H9 (cell line): ENCODE data around the gene ELAVL4. TPM values are rescaled to one million over a fixed set of nuclear protein-coding genes. Genes with fewer than 3 reads are reported as not detected.

Experiments used
- DNase-seq: peaks from one replicate; pipeline ENCODE4 v3.0.0-alpha.2; 2017
- H2AFZ ChIP-seq: one replicate; pipeline ENCODE4 v1.6.1; 2013; ENCODE audit warnings: mild to moderate bottlenecking, low read length, control low read depth, moderate library complexity
- H2AK5ac ChIP-seq: 2 replicates; pipeline ENCODE4 v1.6.1; 2013; ENCODE audit warnings: low read length, control low read depth, mixed read lengths; ENCODE audit not compliant: insufficient read length
- H2BK120ac ChIP-seq: one replicate; pipeline ENCODE4 v1.6.1; 2013; ENCODE audit warnings: low read depth, mild to moderate bottlenecking, low read length, control low read depth, inconsistent platforms; ENCODE audit not compliant: poor library complexity, severe bottlenecking
- H2BK12ac ChIP-seq: 2 replicates; pipeline ENCODE4 v1.6.1; 2013; ENCODE audit warnings: low read length, control low read depth, mixed read lengths, low read depth; ENCODE audit not compliant: insufficient read length
- H2BK15ac ChIP-seq: 2 replicates; pipeline ENCODE4 v1.6.1; 2013; ENCODE audit warnings: low read depth, low read length, control low read depth
- H2BK20ac ChIP-seq: one replicate; pipeline ENCODE4 v1.6.1; 2013; ENCODE audit warnings: low read depth, mild to moderate bottlenecking, low read length, control low read depth, inconsistent platforms; ENCODE audit not compliant: poor library complexity, severe bottlenecking
- H2BK5ac ChIP-seq: 2 replicates; pipeline ENCODE4 v1.6.1; 2013; ENCODE audit warnings: low read length, control low read depth, mixed read lengths; ENCODE audit not compliant: insufficient read length
- H3K14ac ChIP-seq: 2 replicates; pipeline ENCODE4 v1.6.1; 2013; ENCODE audit warnings: low read length, control low read depth; ENCODE audit not compliant: insufficient read depth
- H3K18ac ChIP-seq: 2 replicates; pipeline ENCODE4 v1.6.1; 2013; ENCODE audit warnings: low read depth, mild to moderate bottlenecking, mixed read lengths, low read length, control low read depth; ENCODE audit not compliant: insufficient read length
- H3K23ac ChIP-seq: 2 replicates; pipeline ENCODE4 v1.6.1; 2013; ENCODE audit warnings: low read length, control low read depth, mixed read lengths, low read depth; ENCODE audit not compliant: insufficient read length
- H3K23me2 ChIP-seq: 2 replicates; pipeline ENCODE4 v1.6.1; 2013; ENCODE audit warnings: low read depth, mild to moderate bottlenecking, mixed read lengths, low read length, control low read depth; ENCODE audit not compliant: insufficient read length, poor library complexity, severe bottlenecking
- H3K27ac ChIP-seq: 2 replicates; pipeline ENCODE4 v1.5.1; 2013; ENCODE audit warnings: low read length, control low read depth, mixed read lengths, low read depth; ENCODE audit not compliant: insufficient read length
- H3K27me3 ChIP-seq: 2 replicates; pipeline ENCODE4 v1.6.1; 2013; ENCODE audit warnings: low read length, control low read depth, inconsistent platforms; ENCODE audit not compliant: insufficient read depth
- H3K4ac ChIP-seq: 2 replicates; pipeline ENCODE4 v1.6.1; 2013; ENCODE audit warnings: low read depth, mild to moderate bottlenecking, control low read depth, inconsistent platforms, low read length, moderate library complexity
- H3K4me1 ChIP-seq: 2 replicates; pipeline ENCODE4 v1.6.1; 2013; ENCODE audit warnings: low read length, control low read depth, inconsistent platforms; ENCODE audit not compliant: insufficient read depth
- H3K4me2 ChIP-seq: 2 replicates; pipeline ENCODE4 v1.6.1; 2013; ENCODE audit warnings: low read length, control low read depth, mixed read lengths; ENCODE audit not compliant: insufficient read length, insufficient read depth
- H3K56ac ChIP-seq: 2 replicates; pipeline ENCODE4 v1.6.1; 2013; ENCODE audit warnings: low read depth, mild to moderate bottlenecking, mixed read lengths, low read length, control low read depth; ENCODE audit not compliant: insufficient read length
- H3K79me1 ChIP-seq: 2 replicates; pipeline ENCODE4 v1.6.1; 2013; ENCODE audit warnings: low read depth, mild to moderate bottlenecking, moderate library complexity, low read length, control low read depth, inconsistent platforms; ENCODE audit not compliant: insufficient read depth, poor library complexity, severe bottlenecking
- H3K79me2 ChIP-seq: 2 replicates; pipeline ENCODE4 v1.6.1; 2013; ENCODE audit warnings: low read length, control low read depth, inconsistent platforms; ENCODE audit not compliant: insufficient read depth
- H3K9ac ChIP-seq: 2 replicates; pipeline ENCODE4 v1.6.1; 2013; ENCODE audit warnings: low read length, control low read depth, mixed read lengths; ENCODE audit not compliant: insufficient read length; ENCODE audit errors: extremely low read depth
- H3K9me3 ChIP-seq: one replicate; pipeline ENCODE4 v1.6.1; 2013; ENCODE audit warnings: low read depth, low read length, inconsistent platforms; ENCODE audit not compliant: control insufficient read depth
- H3T11ph ChIP-seq: one replicate; pipeline ENCODE4 v1.6.1; 2013; ENCODE audit warnings: mild to moderate bottlenecking, low read length, control low read depth, inconsistent platforms
- H4K20me1 ChIP-seq: one replicate; pipeline ENCODE4 v1.6.1; 2013; ENCODE audit not compliant: control insufficient read depth, insufficient read length, insufficient read depth
- H4K5ac ChIP-seq: 2 replicates; pipeline ENCODE4 v1.6.1; 2013; ENCODE audit warnings: low read depth, mild to moderate bottlenecking, mixed read lengths, low read length, control low read depth; ENCODE audit not compliant: insufficient read length
- H4K8ac ChIP-seq: replicated peaks from 2 replicates; pipeline ENCODE4 v1.6.1; 2013; ENCODE audit warnings: low read length, control low read depth, mixed read lengths, low read depth; ENCODE audit not compliant: insufficient read length
- H4K91ac ChIP-seq: 2 replicates; pipeline ENCODE4 v1.6.1; 2013; ENCODE audit warnings: low read depth, mild to moderate bottlenecking, moderate library complexity, mixed read lengths, low read length, control low read depth; ENCODE audit not compliant: insufficient read length
- H3K27ac Mint-ChIP-seq, 3 experiments: 2 replicates in 2 of 3; 3 replicates in 1 of 3; pipeline ENCODE4 v1.8.0; 2020 to 2021; ENCODE audit warnings: mixed read lengths in 3 of 3, mild to moderate bottlenecking in 1 of 3, moderate library complexity in 1 of 3
- H3K27me3 Mint-ChIP-seq: 2 replicates; pipeline ENCODE4 v1.8.0; 2021; ENCODE audit warnings: low read depth, mild to moderate bottlenecking, moderate library complexity, mixed read lengths
- H3K36me3 Mint-ChIP-seq, 3 experiments: 2 replicates in 2 of 3; 3 replicates in 1 of 3; pipeline ENCODE4 v1.8.0; 2020 to 2021; ENCODE audit warnings: low read depth in 3 of 3, mixed read lengths in 3 of 3; ENCODE audit not compliant: insufficient read depth in 1 of 3
- H3K4me1 Mint-ChIP-seq, 2 experiments: 2 replicates each; pipeline ENCODE4 v1.8.0; 2020; ENCODE audit warnings: mixed read lengths in 2 of 2
- H3K4me3 Mint-ChIP-seq, 2 experiments: 2 replicates in 1 of 2; 3 replicates in 1 of 2; pipeline ENCODE4 v1.8.0; 2020 to 2021; ENCODE audit warnings: mild to moderate bottlenecking in 2 of 2, mixed read lengths in 2 of 2, moderate library complexity in 1 of 2
- H3K9me3 Mint-ChIP-seq, 2 experiments: 2 replicates in 1 of 2; 3 replicates in 1 of 2; pipeline ENCODE4 v1.8.0; 2020; ENCODE audit warnings: mild to moderate bottlenecking in 2 of 2, mixed read lengths in 2 of 2, moderate library complexity in 1 of 2
- CTCF ChIP-seq: fragments of 200-600 bp; sonication (generic); conservative IDR thresholded peaks from 3 replicates; pipeline ENCODE4 v1.8.0; 2021; ENCODE audit warnings: antibody characterized with exemption, mild to moderate bottlenecking
- WGBS: extraction: QIAGEN DNeasy Blood & Tissue Kit; methylation state at CpG from one replicate; pipeline ENCODE4 v1.1.7; 2013; ENCODE audit warnings: missing lambda C conversion rate, low lambda C conversion rate, mixed read lengths; ENCODE audit not compliant: insufficient read length; ENCODE audit errors: extremely low coverage; 5-methylcytosine and 5-hydroxymethylcytosine counted together
- total RNA-seq: library from RNA; stranded (reverse); gene quantifications from 2 replicates; pipeline ENCODE4 v1.2.1, GENCODE V29; 2021

ELAVL4 gene
- total RNA-seq, 1 experiment from 2014 or later = not detected

- H3T11ph ChIP-seq = no peak overlapping the region
- H2BK120ac ChIP-seq = no peak overlapping the region
- no peak overlapping the region for H3K23ac ChIP-seq
- no peak overlapping the region for H3K9ac ChIP-seq
- peaks cover 0 to 10% (median 0%) of the 10 kb centered on the region in 3 experiments; a peak in 2 of 7 replicates for H3K36me3 Mint-ChIP-seq
- no CpG with 5 or more reads among the region's 2 CpGs for WGBS
- H3K27me3 ChIP-seq = no peaks in the 10 kb centered on the region
- no peak overlapping the region for H3K56ac ChIP-seq
- H3K27ac Mint-ChIP-seq = no peak overlapping the region
- no peak overlapping the region for H3K4me2 ChIP-seq
- no peak overlapping the region for H4K91ac ChIP-seq
- H3K79me2 ChIP-seq = no peaks in the 10 kb centered on the region
- H3K18ac ChIP-seq = no peak overlapping the region
- H3K9me3 Mint-ChIP-seq = peaks cover 0 to 55% of the 10 kb centered on the region in 2 experiments; a peak in 2 of 5 replicates
- H2BK12ac ChIP-seq = no peak overlapping the region
- no peaks in the 10 kb centered on the region for H3K4me1 Mint-ChIP-seq
- H2BK5ac ChIP-seq = no peak overlapping the region
- DNase-seq = no peak
- no peak overlapping the region for H2AK5ac ChIP-seq
- no peaks in the 10 kb centered on the region for H4K20me1 ChIP-seq
- no peak overlapping the region for H2BK15ac ChIP-seq
- no peak overlapping the region for H2AFZ ChIP-seq
- no peak for TF ChIP-seq CTCF
- H4K8ac ChIP-seq = no peak overlapping the region
- H3K27ac ChIP-seq = no peak overlapping the region
- no peak overlapping the region for H4K5ac ChIP-seq
- H3K27me3 Mint-ChIP-seq = no peaks in the 10 kb centered on the region
- H3K4me3 Mint-ChIP-seq = no peak overlapping the region
- no peaks in the 10 kb centered on the region for H3K4me1 ChIP-seq
- H3K9me3 ChIP-seq = no peaks in the 10 kb centered on the region
- no peak overlapping the region for H2BK20ac ChIP-seq
- no peak overlapping the region for H3K4ac ChIP-seq
- H3K79me1 ChIP-seq = no peaks in the 10 kb centered on the region
- H3K14ac ChIP-seq = no peak overlapping the region
- no peaks in the 10 kb centered on the region for H3K23me2 ChIP-seq
Measured at GRCh38 chr1:50098591-50099021, 10.1 kb upstream of the ELAVL4 start.
